GM19438 (cell line): ENCODE measurements around the gene VCAN.

Experiments
- ATAC-seq: cut with Tn5 transposase; IDR thresholded peaks from one replicate; pipeline ENCODE4 v1.9.1; 2021; ENCODE audit warnings: low read depth; ENCODE audit not compliant: unreplicated experiment

Gene VCAN

DNA sequence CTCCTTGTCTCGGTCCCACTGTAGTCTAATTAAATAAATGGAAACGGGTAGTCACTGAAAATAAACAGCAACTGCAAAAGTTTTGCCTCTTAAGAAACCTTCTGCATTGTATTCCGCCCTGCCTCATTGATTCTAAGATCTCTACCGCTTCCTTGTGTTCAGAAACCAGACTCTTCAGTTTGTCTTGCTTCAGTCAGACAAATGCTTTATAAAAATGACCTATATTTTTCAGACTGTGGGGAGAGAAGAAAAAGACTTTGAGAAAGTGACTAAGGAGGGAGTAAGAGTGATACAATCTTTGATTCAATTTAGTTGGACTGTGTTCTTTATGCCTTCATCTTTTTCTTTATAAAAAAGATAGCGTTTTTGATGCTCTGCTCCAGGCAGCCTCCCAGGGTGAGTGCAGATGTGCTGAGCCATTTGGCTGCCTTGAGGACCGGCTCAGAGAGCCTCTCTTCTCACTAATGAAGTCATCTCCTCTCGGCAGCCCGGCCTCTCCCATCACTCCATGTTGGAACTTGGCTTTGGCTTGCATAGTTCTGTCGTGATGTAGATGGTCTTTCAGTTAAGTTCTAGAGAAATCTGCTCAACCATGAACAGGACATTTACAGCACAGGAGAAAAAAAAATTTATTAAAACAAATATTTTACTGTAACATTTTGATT lies 4.0 kb upstream of the VCAN start:
- no peak for ATAC-seq

DNA sequence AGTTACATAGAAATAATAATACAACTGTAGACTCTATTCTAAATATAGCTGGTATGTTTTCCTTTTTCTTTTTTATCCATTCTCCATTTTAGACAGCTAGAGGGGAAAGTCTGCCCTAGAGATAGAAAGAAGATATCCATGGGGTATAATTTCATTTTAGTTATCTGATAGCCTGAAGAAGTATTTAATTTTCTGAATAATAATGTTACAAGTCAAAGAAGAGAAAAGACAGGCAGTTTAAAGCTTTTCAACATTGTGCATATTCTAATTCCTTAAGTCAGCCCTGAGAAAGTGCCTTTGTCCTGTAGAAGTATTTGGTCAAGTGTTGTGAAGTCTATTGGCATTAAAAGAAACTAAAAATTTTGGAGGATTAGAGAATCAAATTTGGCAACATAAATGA lies 2.5 kb upstream of the VCAN start:
- no peak for ATAC-seq

- ATAC-seq = no peak
Measured at GRCh38 chr5:83470526-83471404, 779 bp upstream of the VCAN start.

DNA sequence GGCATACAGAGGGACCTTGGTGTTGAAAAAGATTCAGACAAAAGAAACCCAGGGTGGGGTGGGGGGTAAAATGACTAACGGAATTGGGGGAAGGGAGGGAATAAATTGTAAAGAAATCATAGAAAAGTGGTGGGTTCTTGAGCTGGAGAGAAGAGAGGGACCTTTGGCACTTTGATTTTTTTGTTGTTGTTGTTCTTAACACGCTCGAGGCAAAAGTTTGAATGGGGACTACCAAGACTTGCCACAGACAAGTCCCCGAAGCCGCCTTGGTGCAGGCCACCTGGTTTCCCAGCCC lies 616 bp downstream of the VCAN start:
- ATAC-seq = no peak

DNA sequence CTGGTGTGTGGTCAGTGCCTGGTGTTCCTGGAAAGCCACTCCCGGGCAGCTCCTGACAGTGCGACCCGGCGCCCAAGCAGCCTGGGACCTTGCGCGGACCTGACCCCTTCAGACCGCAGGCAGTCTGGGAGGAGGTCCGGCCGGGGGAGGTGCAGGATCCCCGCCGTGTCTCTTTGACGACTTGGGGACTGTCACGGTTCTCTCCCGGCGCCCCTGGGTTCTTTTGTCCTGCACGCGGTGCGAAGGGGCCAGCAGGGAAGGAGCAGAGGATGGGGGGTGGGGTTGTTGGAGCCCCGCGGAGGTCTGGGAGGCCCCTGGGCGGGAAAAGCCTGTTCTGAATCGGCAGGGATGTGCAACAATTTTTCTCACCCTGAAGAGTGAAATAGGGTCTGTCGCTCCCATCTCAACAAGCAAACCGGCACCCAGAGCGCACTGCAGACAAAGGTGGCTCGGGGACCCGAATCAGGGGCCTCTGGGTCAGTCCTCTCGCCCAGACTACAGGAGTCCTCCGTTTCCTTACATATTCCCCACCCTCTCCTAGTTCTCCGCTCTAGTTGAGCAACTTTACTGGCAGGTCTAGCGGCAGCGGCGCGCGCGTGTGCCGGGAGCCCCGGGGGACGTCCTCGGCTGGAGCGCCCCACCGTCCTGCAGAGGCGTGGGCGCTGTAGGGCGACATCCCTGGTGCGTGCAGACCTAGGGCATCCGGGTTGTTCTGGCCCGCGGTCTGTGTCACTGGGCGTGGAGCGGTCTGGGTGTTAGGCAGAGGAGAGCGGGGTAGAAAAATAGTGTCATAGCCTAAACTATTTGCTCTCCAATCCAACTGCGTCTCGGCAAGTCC lies 1.2 kb downstream of the VCAN start:
- ATAC-seq = peak; percentile 38

- ATAC-seq = peak; percentile 66
Measured at GRCh38 chr5:83473346-83474160, 2.0 kb downstream of the VCAN start.

DNA sequence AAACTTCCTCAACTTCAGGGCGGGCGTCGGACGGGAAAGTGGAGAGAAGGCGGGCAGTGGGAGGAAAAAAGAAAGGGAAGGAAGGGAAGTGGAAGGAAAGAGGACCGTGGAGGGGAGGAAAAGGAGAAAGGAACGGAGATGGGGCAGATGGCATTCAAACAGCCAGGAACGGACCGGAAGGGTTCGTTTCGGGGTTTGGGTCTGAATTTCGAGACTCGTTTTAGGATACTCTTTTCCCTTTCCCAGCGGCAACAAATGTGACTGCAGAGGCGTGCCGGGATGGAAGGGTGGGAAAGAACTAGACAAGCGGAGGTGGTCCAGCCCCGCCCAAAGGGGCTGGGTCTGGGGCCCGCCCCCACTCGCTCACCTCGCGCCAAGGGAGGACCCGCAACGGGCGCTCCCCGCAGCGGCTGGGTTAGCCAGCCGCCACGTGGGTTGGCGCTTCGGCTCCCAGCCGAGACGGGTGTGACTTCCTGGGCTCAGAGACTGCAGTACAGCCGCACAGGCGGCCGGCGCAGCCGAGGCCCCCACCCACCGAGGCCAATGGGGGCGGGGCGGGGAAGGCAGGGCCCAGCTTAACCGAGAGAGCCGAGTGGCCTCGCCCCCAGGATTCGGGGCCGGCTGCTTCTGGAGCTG lies 2.7 kb downstream of the VCAN start:
- ATAC-seq = peak; percentile 41

DNA sequence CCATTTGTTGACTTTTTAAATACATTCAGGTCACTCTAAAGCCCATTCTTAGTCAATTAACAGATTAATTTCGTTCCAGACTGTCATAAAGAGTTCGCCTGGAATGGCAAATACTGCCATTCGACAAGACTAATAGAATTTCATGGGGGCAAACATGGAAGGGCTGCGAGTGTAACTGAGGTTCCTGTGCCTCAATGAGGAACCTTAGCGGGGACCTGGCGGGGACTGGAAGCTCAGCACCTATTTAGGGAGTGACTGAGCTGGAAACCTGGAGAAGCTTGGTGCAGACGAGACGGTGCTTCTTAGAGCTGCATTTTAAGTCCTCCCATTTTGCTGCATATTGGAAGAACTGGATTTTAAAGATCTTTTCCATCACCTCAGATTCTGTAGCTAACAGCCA lies 3.4 kb downstream of the VCAN start:
- ATAC-seq = no peak

DNA sequence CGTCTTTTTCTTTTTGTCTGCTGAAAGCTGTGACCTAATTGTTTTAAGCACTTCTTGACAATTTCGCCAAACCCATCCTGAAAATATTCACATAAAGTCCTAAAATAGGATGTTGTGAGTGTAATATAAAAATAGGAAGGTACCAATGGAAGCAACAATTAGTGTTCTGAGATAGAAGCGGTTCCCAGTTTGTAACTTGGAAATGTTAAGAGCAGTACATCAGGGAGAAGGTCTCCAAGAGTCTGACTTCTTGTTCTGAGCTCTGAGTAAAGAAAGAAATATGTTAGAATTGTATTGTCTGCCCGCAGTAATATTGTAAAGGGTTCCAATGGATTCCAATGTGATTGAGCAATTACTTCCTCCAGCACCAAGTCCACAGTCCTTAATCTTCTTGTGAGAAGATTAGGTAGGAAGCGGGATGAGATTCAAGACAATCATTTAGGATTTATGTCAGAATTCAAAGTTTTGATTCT lies 3.9 kb downstream of the VCAN start:
- no peak for ATAC-seq

GRCh38 chr5:83475935-83476814 lies 4.6 kb downstream of the VCAN start:
- no peak for ATAC-seq

DNA sequence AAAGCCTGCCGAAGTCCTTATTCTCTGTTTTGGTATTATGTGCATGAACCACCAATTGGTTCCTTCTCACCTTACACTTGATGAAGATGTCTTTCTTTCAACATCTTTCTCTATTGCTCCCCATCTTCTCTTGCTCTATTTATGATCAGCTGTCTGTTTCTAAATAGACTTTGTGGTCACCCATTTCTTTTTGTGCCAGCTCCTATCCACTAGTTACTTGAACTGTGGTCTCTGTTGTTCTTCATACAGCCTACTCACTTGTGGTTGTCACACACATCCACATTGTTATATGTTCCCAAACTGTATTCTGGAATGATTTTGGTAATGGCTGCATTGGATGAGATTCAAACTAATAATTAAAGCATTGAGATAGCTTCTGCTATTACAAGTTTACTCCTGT lies 11.4 kb downstream of the VCAN start:
- ATAC-seq = no peak

- ATAC-seq = no peak
Measured at GRCh38 chr5:83484294-83484693, 12.8 kb downstream of the VCAN start.

GRCh38 chr5:83485842-83486241 lies 14.3 kb downstream of the VCAN start:
- ATAC-seq = no peak

DNA sequence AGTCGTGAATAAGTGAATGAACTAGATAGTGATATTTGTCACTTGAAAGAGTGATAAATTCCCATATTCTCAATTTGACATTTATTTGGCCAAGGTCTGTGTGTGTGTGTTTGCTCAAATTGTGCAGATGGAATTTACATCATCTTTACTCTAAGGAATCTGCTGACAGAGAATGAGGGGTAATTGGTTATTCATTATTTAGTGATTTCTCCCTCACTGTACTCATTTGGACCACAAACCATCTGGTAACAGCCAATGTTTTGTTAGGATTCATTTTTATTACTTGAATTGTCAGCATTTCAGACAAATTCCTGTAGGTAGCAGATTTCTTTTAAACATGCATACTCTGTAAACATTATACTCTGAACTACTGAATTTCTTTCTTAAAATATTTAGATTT lies 15.6 kb downstream of the VCAN start:
- ATAC-seq = no peak

DNA sequence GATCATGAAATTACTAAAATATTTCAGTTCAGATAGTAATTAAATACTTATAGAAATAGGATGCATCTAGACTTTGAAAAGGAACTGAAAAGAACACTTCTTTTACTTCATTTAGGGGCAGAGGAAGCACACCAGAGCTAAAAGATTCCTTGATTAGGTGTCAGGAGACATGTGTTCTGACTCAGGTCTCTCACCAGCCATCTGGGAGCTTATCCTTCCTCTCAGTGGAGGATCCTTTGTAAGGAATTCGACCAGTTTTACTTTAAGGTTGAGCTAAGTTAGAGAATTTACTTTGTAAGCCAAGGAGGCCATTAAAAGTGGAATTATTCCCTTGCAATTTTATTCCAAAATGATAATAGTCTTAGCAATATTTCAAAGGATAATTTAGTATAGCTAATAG lies 16.7 kb downstream of the VCAN start:
- ATAC-seq = no peak

DNA sequence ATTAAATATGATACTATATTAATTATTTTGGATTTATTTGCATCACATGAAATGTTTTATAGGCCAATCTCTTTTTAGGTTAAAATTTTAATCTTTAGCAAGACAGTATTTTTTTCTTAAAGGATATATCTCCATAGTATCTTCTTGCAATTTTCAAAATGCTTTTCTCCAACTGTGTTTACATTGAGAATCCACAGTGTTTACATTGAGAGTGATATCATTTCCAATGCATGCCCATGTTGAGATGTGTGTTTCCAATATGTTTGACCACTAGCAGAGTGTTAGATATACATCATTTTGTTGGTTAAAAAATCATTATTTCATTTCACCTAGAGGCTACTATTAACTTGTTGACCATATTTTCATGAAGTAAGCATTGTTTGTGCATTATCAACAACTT lies 17.3 kb downstream of the VCAN start:
- ATAC-seq = no peak

DNA sequence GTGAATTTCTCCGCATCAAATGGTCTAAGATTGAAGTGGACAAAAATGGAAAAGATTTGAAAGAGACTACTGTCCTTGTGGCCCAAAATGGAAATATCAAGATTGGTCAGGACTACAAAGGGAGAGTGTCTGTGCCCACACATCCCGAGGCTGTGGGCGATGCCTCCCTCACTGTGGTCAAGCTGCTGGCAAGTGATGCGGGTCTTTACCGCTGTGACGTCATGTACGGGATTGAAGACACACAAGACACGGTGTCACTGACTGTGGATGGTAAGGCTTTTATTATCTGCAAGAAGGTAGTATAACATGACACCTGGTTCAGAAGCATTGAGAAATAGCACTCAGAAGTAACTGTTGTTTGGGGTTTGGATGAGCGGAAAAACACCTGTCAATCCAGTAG lies 18.7 kb downstream of the VCAN start:
- no peak for ATAC-seq

- no peak for ATAC-seq
Measured at GRCh38 chr5:83492331-83492730, 20.8 kb downstream of the VCAN start.

DNA sequence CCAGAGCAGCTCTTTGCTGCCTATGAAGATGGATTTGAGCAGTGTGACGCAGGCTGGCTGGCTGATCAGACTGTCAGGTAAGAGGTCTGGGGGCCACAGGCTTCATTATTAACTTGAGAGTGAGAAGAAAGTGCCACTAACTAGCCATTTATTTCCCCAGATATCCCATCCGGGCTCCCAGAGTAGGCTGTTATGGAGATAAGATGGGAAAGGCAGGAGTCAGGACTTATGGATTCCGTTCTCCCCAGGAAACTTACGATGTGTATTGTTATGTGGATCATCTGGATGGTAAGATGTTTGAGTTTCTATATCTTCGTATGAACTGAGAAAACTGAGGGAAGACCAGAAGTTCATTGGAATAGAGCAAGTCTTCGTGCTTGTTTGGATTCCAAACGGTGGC lies 22.1 kb downstream of the VCAN start:
- ATAC-seq = no peak
